Measurements from ENCODE around the gene CEND1.
"Not testable (repeated sequence)": the region's sequence is repeated elsewhere in the genome, so short reads cannot be mapped to it uniquely, and the experiment has no call there.

The CEND1 gene

GRCh38 chr11:742571-743201, 47.2 kb downstream of the CEND1 start:
- DNase-seq (ENCODE audit: extremely low spot score, insufficient read length, low read depth) (no peak), FAIRE-seq (no peak)

GRCh38 chr11:742156-742546, 47.7 kb downstream of the CEND1 start:
- FAIRE-seq (no peak), DNase-seq (ENCODE audit: extremely low spot score, insufficient read length, low read depth) (no peak)

- not testable (repeated sequence) for DNase-seq (ENCODE audit: extremely low spot score, insufficient read length, low read depth); FAIRE-seq
Measured at GRCh38 chr11:737899-738298, 52.0 kb downstream of the CEND1 start.

- FAIRE-seq (no peak), DNase-seq (ENCODE audit: extremely low spot score, insufficient read length, low read depth) (no peak)
Measured at GRCh38 chr11:737366-737765, 52.5 kb downstream of the CEND1 start.
